Vagina (tissue), 2 donors: ENCODE results near the gene NKG7. TPM values are rescaled to one million over a fixed set of nuclear protein-coding genes. Genes with fewer than 3 reads are reported as not detected.
"Not testable (repeated sequence)": the region's sequence is repeated elsewhere in the genome, so short reads cannot be mapped to it uniquely, and the experiment has no call there.

Experiments used
- DNase-seq, 2 donors: peaks; one replicate each; pipeline ENCODE4 v3.0.0-alpha.2; 2017; ENCODE audit errors: extremely low spot score in 2 of 2
- H3K27ac ChIP-seq: fragments of 200-600 bp; sonication (generic); one replicate; pipeline ENCODE4 v1.5.1; 2019
- H3K27me3 ChIP-seq: fragments of 200-600 bp; sonication (generic); one replicate; pipeline ENCODE4 v1.5.1; 2019
- H3K36me3 ChIP-seq, 2 donors: fragments of 200-600 bp; sonication (generic); one replicate each; pipeline ENCODE4 v1.5.1; 2017 to 2019
- H3K4me1 ChIP-seq: fragments of 200-600 bp; sonication (generic); one replicate; pipeline ENCODE4 v1.5.1; 2019
- H3K4me3 ChIP-seq, 2 donors: fragments of 200-600 bp; sonication (generic); 1 replicate in 1 of 2; 2 replicates in 1 of 2; pipeline ENCODE4 v1.5.1; 2016 to 2019
- H3K9me3 ChIP-seq: fragments of 200-600 bp; sonication (generic); one replicate; pipeline ENCODE4 v1.5.1; 2019
- POLR2A ChIP-seq, 2 donors: fragments of 450-650 bp; IDR thresholded peaks; one replicate each; pipeline ENCODE4 v1.6.1; 2017; ENCODE audit warnings: antibody characterized with exemption in 2 of 2, mild to moderate bottlenecking in 2 of 2, moderate library complexity in 2 of 2
- POLR2AphosphoS5 ChIP-seq, 2 donors: sonication (generic); formaldehyde crosslinking; IDR thresholded peaks; one replicate each; pipeline ENCODE4 v1.9.0; 2017; ENCODE audit warnings: antibody characterized with exemption in 2 of 2, mild to moderate bottlenecking in 2 of 2, low read depth in 1 of 2; ENCODE audit not compliant: insufficient read depth in 1 of 2
- intact Hi-C: fragments of 100-400 bp; cut with DNase I; formaldehyde crosslinking; loops from one replicate; pipeline ENCODE4 v1.15.1; 2023
- total RNA-seq: library from RNA; depleted of rRNA; stranded (reverse); fragments of >200 nt; gene quantifications from one replicate; pipeline ENCODE4 v1.2.3, GENCODE V29; 2016
- TF ChIP-seq, protein P1 (sequence below), 3 experiments: fragments of 450-650 bp in 2 of 3; fragments of 200-600 bp in 1 of 3; sonication (generic) in 1 of 3; IDR thresholded peaks; one replicate each; pipeline ENCODE4 v1.5.1; 2017 to 2019; ENCODE audit warnings: antibody characterized with exemption in 3 of 3, mild to moderate bottlenecking in 2 of 3, moderate library complexity in 2 of 3

NKG7 gene
- total RNA-seq, 1 donor from 2014 or later, result 3.4 TPM

DNA sequence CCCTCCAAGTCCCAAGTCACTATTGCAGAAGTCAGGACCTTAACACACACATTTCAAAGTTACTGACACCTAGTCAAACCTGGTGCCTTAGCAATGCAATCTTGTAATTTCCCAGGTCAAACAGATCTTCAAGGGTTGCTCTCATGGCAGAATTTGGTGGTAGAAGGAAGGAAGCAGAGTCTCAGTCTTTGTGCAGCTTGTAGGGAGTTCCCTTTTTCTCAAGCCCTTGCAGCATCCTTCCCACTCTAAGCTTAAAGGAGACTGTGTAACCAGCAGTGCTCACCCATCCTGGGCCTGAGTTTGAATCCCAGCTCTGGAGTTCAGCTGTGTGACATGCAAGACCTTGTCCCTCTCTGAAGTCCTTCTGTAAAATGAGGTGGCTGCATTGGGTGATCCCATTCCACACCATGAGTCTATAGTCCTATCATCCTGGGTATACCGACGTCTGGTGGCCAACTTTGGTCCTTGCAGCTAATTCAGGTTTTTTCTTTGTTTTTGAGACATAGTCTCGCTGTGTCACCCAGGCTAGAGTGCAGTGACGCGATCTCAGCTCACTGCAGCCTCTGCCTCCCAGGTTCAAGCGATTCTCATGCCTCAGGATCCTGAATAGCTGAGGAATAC, 35.2 kb upstream of the NKG7 start:
- Histone ChIP-seq H3K4me3 (no peak overlapping the region), H3K9me3 (no peaks in the 10 kb centered on the region), H3K27ac (no peak overlapping the region), H3K36me3 (no peaks in the 10 kb centered on the region), H3K27me3 (no peaks in the 10 kb centered on the region), H3K4me1 (no peaks in the 10 kb centered on the region)
- no peak for DNase-seq
- intact Hi-C loops, result no loop called here
- TF ChIP-seq POLR2AphosphoS5 (IDR thresholded peaks at IDR 0.05; ENCODE audit: insufficient read depth in 1 of 2, low read depth in 1 of 2) (no peak), POLR2A (IDR thresholded peaks at IDR 0.05) (no peak)
- TF ChIP-seq, protein P1, sequence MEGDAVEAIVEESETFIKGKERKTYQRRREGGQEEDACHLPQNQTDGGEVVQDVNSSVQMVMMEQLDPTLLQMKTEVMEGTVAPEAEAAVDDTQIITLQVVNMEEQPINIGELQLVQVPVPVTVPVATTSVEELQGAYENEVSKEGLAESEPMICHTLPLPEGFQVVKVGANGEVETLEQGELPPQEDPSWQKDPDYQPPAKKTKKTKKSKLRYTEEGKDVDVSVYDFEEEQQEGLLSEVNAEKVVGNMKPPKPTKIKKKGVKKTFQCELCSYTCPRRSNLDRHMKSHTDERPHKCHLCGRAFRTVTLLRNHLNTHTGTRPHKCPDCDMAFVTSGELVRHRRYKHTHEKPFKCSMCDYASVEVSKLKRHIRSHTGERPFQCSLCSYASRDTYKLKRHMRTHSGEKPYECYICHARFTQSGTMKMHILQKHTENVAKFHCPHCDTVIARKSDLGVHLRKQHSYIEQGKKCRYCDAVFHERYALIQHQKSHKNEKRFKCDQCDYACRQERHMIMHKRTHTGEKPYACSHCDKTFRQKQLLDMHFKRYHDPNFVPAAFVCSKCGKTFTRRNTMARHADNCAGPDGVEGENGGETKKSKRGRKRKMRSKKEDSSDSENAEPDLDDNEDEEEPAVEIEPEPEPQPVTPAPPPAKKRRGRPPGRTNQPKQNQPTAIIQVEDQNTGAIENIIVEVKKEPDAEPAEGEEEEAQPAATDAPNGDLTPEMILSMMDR (IDR thresholded peaks at IDR 0.05), result no peak

DNA sequence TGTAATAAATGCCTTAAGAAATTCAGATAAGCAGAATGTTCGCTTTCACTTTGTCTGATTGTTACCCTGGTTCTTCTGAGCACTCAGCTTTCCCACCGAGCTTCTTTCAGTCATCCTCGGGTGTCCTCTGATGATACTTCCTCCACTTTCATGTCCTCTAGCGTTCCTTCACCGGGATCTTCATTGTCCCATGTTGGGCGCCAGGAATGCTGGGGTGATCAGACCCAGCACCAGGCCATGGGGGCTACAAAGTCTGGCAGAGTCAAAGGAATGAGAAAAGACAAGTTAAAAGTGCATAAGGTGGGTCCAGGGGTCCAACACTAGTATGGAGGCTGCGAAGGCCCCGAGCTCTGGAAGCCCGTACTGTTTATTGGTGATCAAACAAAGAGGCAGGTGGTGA, 29.7 kb upstream of the NKG7 start:
- H3K4me1 ChIP-seq, result no peaks in the 10 kb centered on the region
- H3K9me3 ChIP-seq, result no peaks in the 10 kb centered on the region
- TF ChIP-seq POLR2AphosphoS5 (IDR thresholded peaks at IDR 0.05; ENCODE audit: insufficient read depth in 1 of 2, low read depth in 1 of 2) (no peak), POLR2A (IDR thresholded peaks at IDR 0.05) (no peak)
- TF ChIP-seq, protein P1 (IDR thresholded peaks at IDR 0.05), result no peak
- no peaks in the 10 kb centered on the region for H3K27me3 ChIP-seq
- intact Hi-C loops, result no loop called here
- H3K4me3 ChIP-seq, result no peak overlapping the region
- no peak overlapping the region for H3K27ac ChIP-seq
- DNase-seq, result no peak
- H3K36me3 ChIP-seq, result no peaks in the 10 kb centered on the region

DNA sequence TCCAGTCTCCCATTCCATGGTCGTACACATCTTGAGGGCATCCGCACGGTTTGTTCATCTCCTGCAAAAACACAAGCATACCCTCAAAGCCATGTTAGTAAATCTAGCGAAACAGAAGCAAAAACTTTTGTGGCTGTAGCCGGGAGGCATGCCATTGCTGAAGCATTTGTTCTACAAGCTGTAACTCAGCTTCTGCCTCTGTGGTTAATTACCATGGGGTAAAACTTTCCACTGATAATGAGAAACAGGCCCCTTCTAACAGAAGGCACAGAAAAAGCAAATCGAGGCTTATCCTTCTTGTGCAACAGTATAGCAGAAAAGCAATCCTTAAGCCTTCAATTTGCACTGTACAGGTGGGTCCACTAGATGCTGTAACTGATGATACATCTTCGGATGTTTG, 27.5 kb upstream of the NKG7 start:
- H3K27me3 ChIP-seq, H3K27ac ChIP-seq, H3K36me3 ChIP-seq, H3K4me1 ChIP-seq, DNase-seq, H3K9me3 ChIP-seq, H3K4me3 ChIP-seq: not testable (repeated sequence)
- intact Hi-C loops, result loop anchor here (10.0 kb wide), 1 partner anchor 65 kb away; no protein-coding TSS in a partner anchor

DNA sequence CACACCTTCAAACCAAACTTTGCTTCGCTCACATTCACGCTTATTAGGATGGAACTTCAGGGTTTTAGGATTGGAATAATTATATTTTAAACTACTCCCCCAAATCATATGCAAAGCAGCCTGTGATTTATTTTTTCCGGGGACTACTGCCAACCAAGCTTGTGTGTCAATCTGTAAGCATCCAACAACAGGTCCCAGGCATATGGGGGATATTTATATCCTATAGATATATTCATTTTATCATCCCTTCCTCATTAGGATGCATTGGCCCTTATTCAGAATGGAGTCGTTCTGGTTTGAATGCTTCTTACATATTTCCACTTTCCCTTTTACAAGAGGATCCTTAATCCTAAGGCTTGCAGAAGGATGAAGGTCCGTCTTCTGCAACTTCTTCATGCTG, 26.8 kb upstream of the NKG7 start:
- intact Hi-C loops, result loop anchor here (10.0 kb wide), 1 partner anchor 64 kb away; no protein-coding TSS in a partner anchor
- H3K4me3 ChIP-seq, result no peak overlapping the region

DNA sequence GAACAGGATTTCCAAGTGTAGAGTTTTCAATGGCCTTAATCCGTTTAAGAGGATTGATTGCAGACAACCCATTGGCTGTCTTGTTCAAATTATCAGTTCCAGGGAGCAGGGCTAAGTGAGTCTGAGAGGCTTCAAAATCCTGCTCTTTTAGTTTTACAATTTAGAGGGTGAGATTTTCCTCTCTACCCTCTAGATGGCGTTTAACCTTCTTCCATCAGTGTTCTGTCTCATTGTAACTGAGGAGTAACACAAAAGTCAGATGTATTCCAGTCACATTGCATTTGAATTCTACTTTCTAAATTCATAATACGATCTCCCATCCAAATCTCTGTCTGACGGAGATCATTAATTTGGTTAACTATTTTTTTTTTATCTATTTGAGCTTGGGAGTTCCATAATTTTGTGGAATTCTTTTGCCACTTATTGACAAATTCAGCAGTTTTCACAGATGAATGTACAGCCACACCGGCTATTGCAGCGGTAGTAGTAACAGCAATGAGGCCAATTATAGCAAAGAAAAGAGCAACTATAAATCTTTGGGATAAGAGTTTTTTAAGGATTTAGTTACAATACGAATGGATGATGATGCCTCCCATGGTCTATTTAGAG, 25.7 kb upstream of the NKG7 start:
- Histone ChIP-seq H3K9me3 (no peaks in the 10 kb centered on the region), H3K4me3 (no peak overlapping the region), H3K27ac (no peak overlapping the region), H3K27me3 (no peaks in the 10 kb centered on the region), H3K36me3 (no peaks in the 10 kb centered on the region), H3K4me1 (peaks cover 14% of the 10 kb centered on the region)
- no peak for DNase-seq
- TF ChIP-seq POLR2A (IDR thresholded peaks at IDR 0.05) (no peak), POLR2AphosphoS5 (IDR thresholded peaks at IDR 0.05; ENCODE audit: insufficient read depth in 1 of 2, low read depth in 1 of 2) (no peak)
- TF ChIP-seq, protein P1 (IDR thresholded peaks at IDR 0.05), result peak in 1 of 3 experiments; percentile 20
- intact Hi-C loops, result loop anchor here (10.0 kb wide), 1 partner anchor 63 kb away; no protein-coding TSS in a partner anchor

More for the DNA sequence above, 26.8 kb upstream of the NKG7 start:
- no peaks in the 10 kb centered on the region for H3K9me3 ChIP-seq
- TF ChIP-seq POLR2AphosphoS5 (IDR thresholded peaks at IDR 0.05; ENCODE audit: insufficient read depth in 1 of 2, low read depth in 1 of 2) (no peak), POLR2A (IDR thresholded peaks at IDR 0.05) (no peak)
- TF ChIP-seq, protein P1 (IDR thresholded peaks at IDR 0.05), result no peak
- no peak overlapping the region for H3K27ac ChIP-seq
- no peaks in the 10 kb centered on the region for H3K36me3 ChIP-seq
- DNase-seq, result no peak
- H3K4me1 ChIP-seq, result peaks cover 9% of the 10 kb centered on the region
- no peaks in the 10 kb centered on the region for H3K27me3 ChIP-seq

DNA sequence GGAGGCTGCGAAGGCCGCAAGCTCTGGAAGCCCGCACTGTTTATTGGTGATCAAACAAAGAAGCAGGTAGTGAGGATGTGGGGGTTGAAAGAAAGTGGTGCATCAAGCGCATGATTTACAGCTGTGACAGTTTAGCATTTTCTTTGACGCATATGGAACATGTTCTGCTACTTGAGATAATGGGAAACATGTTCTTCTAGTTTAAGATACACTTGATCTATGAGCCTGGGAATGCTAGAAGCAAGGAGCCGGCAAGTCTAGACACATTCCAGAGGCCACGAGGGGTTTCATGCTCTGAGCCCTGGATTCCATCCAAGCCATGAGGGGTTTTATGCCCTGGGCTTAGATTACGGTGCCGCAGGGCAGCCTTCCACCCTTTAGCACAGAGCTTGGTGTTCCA, 25.0 kb upstream of the NKG7 start:
- not testable (repeated sequence) for DNase-seq, H3K4me3 ChIP-seq, H3K27ac ChIP-seq, H3K27me3 ChIP-seq, H3K9me3 ChIP-seq, H3K36me3 ChIP-seq
- peaks cover 14% of the 10 kb centered on the region for H3K4me1 ChIP-seq
- intact Hi-C loops, result loop anchor here (10.0 kb wide), 1 partner anchor 63 kb away; no protein-coding TSS in a partner anchor
